NCI-H1092 treated with DMSO at 0.1 percent for 48 hours (cell line): ENCODE results near the gene PIK3C2A.
"Not testable (repeated sequence)": the region's sequence is repeated elsewhere in the genome, so short reads cannot be mapped to it uniquely, and the experiment has no call there.

ENCODE experiments used
- DNase-seq: peaks from one replicate; lab custom pipeline; 2025; lab: John Stamatoyannopoulos, UW

The PIK3C2A gene

GRCh38 chr11:17207317-17208256 is at the start of gene PIK3C2A:
Gene PIK3C2A (minus strand): TSS chr11:17207986. CDS start chr11:17169741, 38,245 bp downstream.
- peak; percentile 92 for DNase-seq

GRCh38 chr11:17257196-17257595 is 49.4 kb upstream of the PIK3C2A start:
- no peak for DNase-seq

GRCh38 chr11:17256512-17256911 is 48.7 kb upstream of the PIK3C2A start:
- no peak for DNase-seq

GRCh38 chr11:17252704-17253103 is 44.9 kb upstream of the PIK3C2A start:
- DNase-seq, result no peak

- no peak for DNase-seq
Measured at GRCh38 chr11:17250561-17251350, 43.0 kb upstream of the PIK3C2A start.

- no peak for DNase-seq
Measured at GRCh38 chr11:17244046-17244445, 36.3 kb upstream of the PIK3C2A start.

- DNase-seq, result not testable (repeated sequence)
Measured at GRCh38 chr11:17242954-17243353, 35.2 kb upstream of the PIK3C2A start.

GRCh38 chr11:17240780-17241179 is 33.0 kb upstream of the PIK3C2A start:
- no peak for DNase-seq

GRCh38 chr11:17239927-17240326 is 32.1 kb upstream of the PIK3C2A start:
- not testable (repeated sequence) for DNase-seq

GRCh38 chr11:17238377-17238776 is 30.6 kb upstream of the PIK3C2A start:
- no peak for DNase-seq

GRCh38 chr11:17233101-17233500 is 25.3 kb upstream of the PIK3C2A start:
- no peak for DNase-seq

GRCh38 chr11:17230867-17231851 is 23.4 kb upstream of the PIK3C2A start:
- DNase-seq, result no peak

GRCh38 chr11:17229481-17230152 is 21.8 kb upstream of the PIK3C2A start:
- no peak for DNase-seq

GRCh38 chr11:17228186-17228925 is 20.6 kb upstream of the PIK3C2A start:
- DNase-seq, result not testable (repeated sequence)

- DNase-seq, result no peak
Measured at GRCh38 chr11:17224727-17225126, 16.9 kb upstream of the PIK3C2A start.

GRCh38 chr11:17221968-17222367 is 14.2 kb upstream of the PIK3C2A start:
- DNase-seq, result no peak

- DNase-seq, result no peak
Measured at GRCh38 chr11:17219016-17219415, 11.2 kb upstream of the PIK3C2A start.

- no peak for DNase-seq
Measured at GRCh38 chr11:17218403-17218802, 10.6 kb upstream of the PIK3C2A start.

- no peak for DNase-seq
Measured at GRCh38 chr11:17217401-17217800, 9.6 kb upstream of the PIK3C2A start.

- DNase-seq, result no peak
Measured at GRCh38 chr11:17214338-17214737, 6.6 kb upstream of the PIK3C2A start.
